ENCODE data around the gene SLX4. TPM values are rescaled to one million over a fixed set of nuclear protein-coding genes. Genes with fewer than 3 reads are reported as not detected.
A peak's percentile ranks its signal among the peaks of the same experiment; 100 is the strongest.

The SLX4 gene
- total and polyA plus RNA-seq, 9 of the 15 experiments (the other 6 are each of a cell fraction or from before 2014, with no cell fraction given), result 0.29 to 7.9 (median 3.8) TPM

- Histone ChIP-seq H2AFZ (ENCODE audit: low read depth, low read length) (peak overlapping the region; percentile 92; the same call in 1 of the 2 replicates), H4K20me1 (replicated peaks; ENCODE audit: control insufficient read depth, insufficient read depth, low read length) (no peaks in the 10 kb centered on the region), H3K4me1 (replicated peaks in 1 of 2; ENCODE audit: control insufficient read depth in 2 of 2, insufficient read depth in 2 of 2, low read length in 2 of 2) (peaks cover 19 to 21% of the 10 kb centered on the region in 2 experiments; a peak in 4 of 5 replicates), H3K9me3 (replicated peaks; ENCODE audit: control insufficient read depth, insufficient read depth, low read depth, low read length) (no peaks in the 10 kb centered on the region), H3K9ac (ENCODE audit: insufficient read depth in 1 of 2, low read depth in 2 of 2, low read length in 2 of 2) (peak overlapping the region; percentile 90 to 94; a peak in 3 of 4 replicates), H3K4me2 (ENCODE audit: insufficient read depth, low read length) (peak overlapping the region; percentile 97), H3K9me1 (ENCODE audit: control insufficient read depth, insufficient read depth, low read length) (no peaks in the 10 kb centered on the region), H3K36me3 (ENCODE audit: control insufficient read depth, insufficient read depth, low read length) (peaks cover 7% of the 10 kb centered on the region; the same call in 2 of the 3 replicates), H3K79me2 (ENCODE audit: control insufficient read depth, insufficient read depth, low read length) (peaks cover 44% of the 10 kb centered on the region), H3K27me3 (ENCODE audit: control insufficient read depth in 2 of 2, insufficient read depth in 2 of 2, low read length in 2 of 2) (no peaks in the 10 kb centered on the region), H3K27ac (ENCODE audit: extremely low read depth, low read depth, low read length) (peak overlapping the region; percentile 84; the same call in 1 of the 3 replicates), H3K4me3 (peak overlapping the region; percentile 96)
- BruUV-seq (replicated peaks), result no TSS peak
- ChIA-PET POLR2A (interaction anchor here (0.7 to 0.9 kb wide), 2 partner anchors 12 to 59 kb away, joined by 3 read pairs; no protein-coding TSS in a partner anchor), CTCF (ENCODE audit: low intra/inter-chr PET ratio) (no interaction called here)
- peak; percentile 72 for FAIRE-seq
- intact Hi-C loops (cut with micrococcal nuclease) (no loop called here), in situ Hi-C loops (cut with MboI) (no loop called here)
- 33% methylated on average over 14 of the region's 14 CpGs for WGBS (ENCODE audit: insufficient coverage, low coverage, missing lambda C conversion rate)
- ATAC-seq, result no peak
- peak in 1 of 4 experiments; percentile 48 for DNase-seq (ENCODE audit: extremely low read depth in 1 of 4, low spot score in 3 of 4)
- TF ChIP-seq ZBTB11 (CRISPR knock-in tag; IDR thresholded peaks at IDR 0.05) (no peak), MNT (conservative IDR thresholded peaks at IDR 0.05) (peak in 1 of 2 experiments; percentile 30; a peak in 1 of 4 replicates), SPI1 (IDR thresholded peaks at IDR 0.05; ENCODE audit: borderline replicate concordance, low read depth, low read length) (peak; percentile 96), NFIC (IDR thresholded peaks at IDR 0.05) (peak; percentile 87), FOXA3 (CRISPR knock-in tag; conservative IDR thresholded peaks at IDR 0.05 in 1 of 2, IDR thresholded peaks at IDR 0.05 in 1 of 2) (peak in 1 of 2 experiments; percentile 47; a peak in 1 of 4 replicates), CBFA2T3 (IDR thresholded peaks at IDR 0.05) (0 out of 2 replicates have a peak, but pooled peaks have one; percentile 6), NRF1 (conservative IDR thresholded peaks at IDR 0.05 in 1 of 2, IDR thresholded peaks at IDR 0.05 in 1 of 2) (0 out of 4 replicates have a peak, but pooled peaks of 1 of the 2 experiments have one; percentile 16), TOE1 (IDR thresholded peaks at IDR 0.05; ENCODE audit: borderline replicate concordance) (no peak), TOE1 (CRISPR knock-in tag; IDR thresholded peaks at IDR 0.05; ENCODE audit: borderline replicate concordance, low read depth) (no peak), DACH1 (IDR thresholded peaks at IDR 0.05; ENCODE audit: partially characterized antibody) (no peak), ZNF561 (CRISPR knock-in tag; conservative IDR thresholded peaks at IDR 0.05) (no peak), ZNF639 (CRISPR knock-in tag; conservative IDR thresholded peaks at IDR 0.05 in 1 of 2, IDR thresholded peaks at IDR 0.05 in 1 of 2) (peak in 1 of 2 experiments; percentile 5; a peak in 1 of 4 replicates)
Measured at GRCh38 chr16:3609895-3610697, 1.3 kb downstream of the SLX4 start.
